Measurements from ENCODE around the gene POLR3G.
A peak's percentile ranks its signal among the peaks of the same experiment; 100 is the strongest.

Gene POLR3G

GRCh38 chr5:90474235-90475107 is at the start of gene POLR3G, which contains the start of gene MBLAC2:
Gene POLR3G, plus strand, starts transcription at chr5:90474864. Its CDS starts 10,704 bp downstream, at chr5:90485568.
Gene MBLAC2, minus strand, starts transcription at chr5:90474771. Its CDS starts 479 bp downstream, at chr5:90474292.
- H3K36me3 ChIP-seq (ENCODE audit: insufficient read depth, insufficient read length, low read length), result no peaks in the 10 kb centered on the region
- H3K9ac ChIP-seq (ENCODE audit: insufficient read length, low read depth), result peak within 1 kb of the TSS; percentile 94
- peaks cover 2% of the 10 kb centered on the region for H3K27me3 ChIP-seq (ENCODE audit: insufficient read depth, insufficient read length)
- peak; percentile 80 for DNase-seq (ENCODE audit: low read depth, low spot score)
- no peaks in the 10 kb centered on the region for H3K4me1 ChIP-seq (ENCODE audit: insufficient read depth, insufficient read length)
- no peaks in the 10 kb centered on the region for H3K9me3 ChIP-seq (ENCODE audit: insufficient read depth, low read length)
- TF ChIP-seq ZNF274 (IDR thresholded peaks at IDR 0.05; ENCODE audit: low read depth, low read length) (no peak), SUZ12 (IDR thresholded peaks at IDR 0.05; ENCODE audit: extremely low read depth, insufficient read depth, insufficient read length) (no peak), YY1 (IDR thresholded peaks at IDR 0.05; ENCODE audit: insufficient read depth, insufficient read length) (no peak)
- peak within 1 kb of the TSS; percentile 69 for H3K4me3 ChIP-seq (ENCODE audit: insufficient read length, low read depth)

GRCh38 chr5:90434116-90434714 is 40.4 kb upstream of the POLR3G start:
- no peaks in the 10 kb centered on the region for H3K27me3 ChIP-seq (ENCODE audit: insufficient read depth, insufficient read length)
- no peak overlapping the region for H3K4me3 ChIP-seq (ENCODE audit: insufficient read length, low read depth)
- TF ChIP-seq ZNF274 (IDR thresholded peaks at IDR 0.05; ENCODE audit: low read depth, low read length), result no peak
- TF ChIP-seq YY1 (IDR thresholded peaks at IDR 0.05; ENCODE audit: insufficient read depth, insufficient read length), result no peak
- no peak for TF ChIP-seq SUZ12 (IDR thresholded peaks at IDR 0.05; ENCODE audit: extremely low read depth, insufficient read depth, insufficient read length)
- H3K36me3 ChIP-seq (ENCODE audit: insufficient read depth, insufficient read length, low read length), result no peaks in the 10 kb centered on the region
- peak; percentile 20 for DNase-seq (ENCODE audit: low read depth, low spot score)
- H3K9me3 ChIP-seq (ENCODE audit: insufficient read depth, low read length), result no peaks in the 10 kb centered on the region
- no peaks in the 10 kb centered on the region for H3K4me1 ChIP-seq (ENCODE audit: insufficient read depth, insufficient read length)
- no peak overlapping the region for H3K9ac ChIP-seq (ENCODE audit: insufficient read length, low read depth)

GRCh38 chr5:90437663-90438062 is 37.0 kb upstream of the POLR3G start:
- no peaks in the 10 kb centered on the region for H3K36me3 ChIP-seq (ENCODE audit: insufficient read depth, insufficient read length, low read length)
- no peak for DNase-seq (ENCODE audit: low read depth, low spot score)
- H3K9ac ChIP-seq (ENCODE audit: insufficient read length, low read depth), result no peak overlapping the region
- TF ChIP-seq ZNF274 (IDR thresholded peaks at IDR 0.05; ENCODE audit: low read depth, low read length) (no peak), YY1 (IDR thresholded peaks at IDR 0.05; ENCODE audit: insufficient read depth, insufficient read length) (no peak), SUZ12 (IDR thresholded peaks at IDR 0.05; ENCODE audit: extremely low read depth, insufficient read depth, insufficient read length) (no peak)
- H3K4me1 ChIP-seq (ENCODE audit: insufficient read depth, insufficient read length), result no peaks in the 10 kb centered on the region
- H3K9me3 ChIP-seq (ENCODE audit: insufficient read depth, low read length), result no peaks in the 10 kb centered on the region
- H3K4me3 ChIP-seq (ENCODE audit: insufficient read length, low read depth), result no peak overlapping the region
- no peaks in the 10 kb centered on the region for H3K27me3 ChIP-seq (ENCODE audit: insufficient read depth, insufficient read length)

- no peaks in the 10 kb centered on the region for H3K9me3 ChIP-seq (ENCODE audit: insufficient read depth, low read length)
- no peak overlapping the region for H3K4me3 ChIP-seq (ENCODE audit: insufficient read length, low read depth)
- no peak overlapping the region for H3K9ac ChIP-seq (ENCODE audit: insufficient read length, low read depth)
- TF ChIP-seq YY1 (IDR thresholded peaks at IDR 0.05; ENCODE audit: insufficient read depth, insufficient read length) (no peak), SUZ12 (IDR thresholded peaks at IDR 0.05; ENCODE audit: extremely low read depth, insufficient read depth, insufficient read length) (no peak), ZNF274 (IDR thresholded peaks at IDR 0.05; ENCODE audit: low read depth, low read length) (no peak)
- no peak for DNase-seq (ENCODE audit: low read depth, low spot score)
- no peaks in the 10 kb centered on the region for H3K4me1 ChIP-seq (ENCODE audit: insufficient read depth, insufficient read length)
- no peaks in the 10 kb centered on the region for H3K27me3 ChIP-seq (ENCODE audit: insufficient read depth, insufficient read length)
- no peaks in the 10 kb centered on the region for H3K36me3 ChIP-seq (ENCODE audit: insufficient read depth, insufficient read length, low read length)
These were observed 36.6 kb upstream of the POLR3G start for GRCh38 chr5:90438100-90438499.

GRCh38 chr5:90440644-90441043 is 34.0 kb upstream of the POLR3G start:
- no peaks in the 10 kb centered on the region for H3K27me3 ChIP-seq (ENCODE audit: insufficient read depth, insufficient read length)
- H3K9me3 ChIP-seq (ENCODE audit: insufficient read depth, low read length), result no peaks in the 10 kb centered on the region
- no peak overlapping the region for H3K4me3 ChIP-seq (ENCODE audit: insufficient read length, low read depth)
- TF ChIP-seq SUZ12 (IDR thresholded peaks at IDR 0.05; ENCODE audit: extremely low read depth, insufficient read depth, insufficient read length) (no peak), ZNF274 (IDR thresholded peaks at IDR 0.05; ENCODE audit: low read depth, low read length) (no peak), YY1 (IDR thresholded peaks at IDR 0.05; ENCODE audit: insufficient read depth, insufficient read length) (no peak)
- H3K9ac ChIP-seq (ENCODE audit: insufficient read length, low read depth), result no peak overlapping the region
- no peak for DNase-seq (ENCODE audit: low read depth, low spot score)
- no peaks in the 10 kb centered on the region for H3K4me1 ChIP-seq (ENCODE audit: insufficient read depth, insufficient read length)
- no peaks in the 10 kb centered on the region for H3K36me3 ChIP-seq (ENCODE audit: insufficient read depth, insufficient read length, low read length)

GRCh38 chr5:90446961-90447360 is 27.7 kb upstream of the POLR3G start:
- no peak for DNase-seq (ENCODE audit: low read depth, low spot score)
- Histone ChIP-seq H3K4me1 (ENCODE audit: insufficient read depth, insufficient read length) (no peaks in the 10 kb centered on the region), H3K36me3 (ENCODE audit: insufficient read depth, insufficient read length, low read length) (no peaks in the 10 kb centered on the region), H3K9ac (ENCODE audit: insufficient read length, low read depth) (no peak overlapping the region), H3K27me3 (ENCODE audit: insufficient read depth, insufficient read length) (no peaks in the 10 kb centered on the region), H3K9me3 (ENCODE audit: insufficient read depth, low read length) (no peaks in the 10 kb centered on the region), H3K4me3 (ENCODE audit: insufficient read length, low read depth) (no peak overlapping the region)
- no peak for TF ChIP-seq ZNF274 (IDR thresholded peaks at IDR 0.05; ENCODE audit: low read depth, low read length)
- no peak for TF ChIP-seq YY1 (IDR thresholded peaks at IDR 0.05; ENCODE audit: insufficient read depth, insufficient read length)

GRCh38 chr5:90461288-90461687 is 13.4 kb upstream of the POLR3G start:
- no peak overlapping the region for H3K9ac ChIP-seq (ENCODE audit: insufficient read length, low read depth)

More at GRCh38 chr5:90461288-90461687, 13.4 kb upstream of the POLR3G start:
- no peak overlapping the region for H3K4me3 ChIP-seq (ENCODE audit: insufficient read length, low read depth)
- TF ChIP-seq YY1 (IDR thresholded peaks at IDR 0.05; ENCODE audit: insufficient read depth, insufficient read length) (no peak), SUZ12 (IDR thresholded peaks at IDR 0.05; ENCODE audit: extremely low read depth, insufficient read depth, insufficient read length) (no peak), ZNF274 (IDR thresholded peaks at IDR 0.05; ENCODE audit: low read depth, low read length) (no peak)
- no peaks in the 10 kb centered on the region for H3K36me3 ChIP-seq (ENCODE audit: insufficient read depth, insufficient read length, low read length)
- no peaks in the 10 kb centered on the region for H3K4me1 ChIP-seq (ENCODE audit: insufficient read depth, insufficient read length)
- no peaks in the 10 kb centered on the region for H3K9me3 ChIP-seq (ENCODE audit: insufficient read depth, low read length)
- DNase-seq (ENCODE audit: low read depth, low spot score), result no peak
- H3K27me3 ChIP-seq (ENCODE audit: insufficient read depth, insufficient read length), result no peaks in the 10 kb centered on the region
